ENCODE data around the gene GALR2.

GRCh38 chr17:76124582-76125390, 50.2 kb downstream of the GALR2 start:
- TF ChIP-seq CTCF (IDR thresholded peaks at IDR 0.05) (no peak; the same call in 1 of the 2 replicates), SIN3A (IDR thresholded peaks at IDR 0.05; ENCODE audit: borderline replicate concordance, insufficient read depth, low read depth, low read length) (no peak), POLR2AphosphoS5 (IDR thresholded peaks at IDR 0.05; ENCODE audit: low read depth, low read length) (no peak)

Measured in Panc1 (cell line).